Panc1 (cell line): ENCODE results near the gene SNX6. TPM values are rescaled to one million over a fixed set of nuclear protein-coding genes. Genes with fewer than 3 reads are reported as not detected.

Source experiments
- ATAC-seq: fragments of 200-7000 bp; cut with Tn5 transposase; 2 replicates; pipeline ENCODE4 v1.9.1; 2020; ENCODE audit warnings: mild to moderate bottlenecking, moderate library complexity
- BruUV-seq: library from RNA; stranded (reverse); fragments of 400-500 nt; replicated peaks from 2 replicates; lab custom pipeline; 2021; lab: Mats Ljungman, UMichigan
- CTCF ChIA-PET: fragments of 300-600 bp; sonication (Branson Sonifier 250); formaldehyde crosslinking; loops from one replicate; lab custom pipeline; 2022; ENCODE audit warnings: antibody characterized with exemption; lab: Charles Lee
- POLR2A ChIA-PET: fragments of 300-600 bp; sonication (Branson Sonifier 250); formaldehyde crosslinking; loops from one replicate; lab custom pipeline; 2022; ENCODE audit warnings: antibody characterized with exemption; lab: Charles Lee
- DNase-seq: peaks from one replicate; pipeline ENCODE4 v3.0.0-alpha.2; 2010; ENCODE audit warnings: low read depth, low spot score
- H3K27ac ChIP-seq: 2 replicates; pipeline ENCODE4 v1.5.1; 2011; ENCODE audit warnings: mild to moderate bottlenecking, low read length, inconsistent platforms
- H3K27me3 ChIP-seq: fragments of 200-500 bp; sonication (Bioruptor generic); 2 replicates; pipeline ENCODE4 v1.6.0; 2014; ENCODE audit warnings: low read length, inconsistent platforms; ENCODE audit not compliant: control insufficient read depth, insufficient read depth
- H3K36me3 ChIP-seq: fragments of 200-500 bp; sonication (Bioruptor generic); 2 replicates; pipeline ENCODE4 v1.5.1; 2014; ENCODE audit warnings: inconsistent platforms, mild to moderate bottlenecking, low read length, moderate library complexity; ENCODE audit not compliant: control insufficient read depth, insufficient read depth
- H3K4me1 ChIP-seq: 2 replicates; pipeline ENCODE4 v1.5.1; 2011; ENCODE audit warnings: inconsistent platforms, mild to moderate bottlenecking, low read length, moderate library complexity; ENCODE audit not compliant: control insufficient read depth, insufficient read depth
- H3K4me3 ChIP-seq, 2 experiments: 2 replicates each; pipeline ENCODE4 v1.5.1; 2011 to 2012; ENCODE audit warnings: low read depth in 2 of 2, low read length in 2 of 2, mild to moderate bottlenecking in 2 of 2, inconsistent platforms in 1 of 2, moderate library complexity in 1 of 2
- H3K9me3 ChIP-seq: fragments of 200-500 bp; sonication (Bioruptor generic); 2 replicates; pipeline ENCODE4 v1.5.1; 2014; ENCODE audit warnings: low read depth, mild to moderate bottlenecking, inconsistent platforms, low read length, moderate library complexity; ENCODE audit not compliant: control insufficient read depth, insufficient read depth
- CTCF ChIP-seq: fragments of 450-650 bp; IDR thresholded peaks from 2 replicates; pipeline ENCODE4 v1.5.1; 2017; ENCODE audit warnings: mild to moderate bottlenecking
- POLR2AphosphoS5 ChIP-seq: IDR thresholded peaks from 2 replicates; pipeline ENCODE4 v1.6.1; 2012; ENCODE audit warnings: mild to moderate bottlenecking, low read depth, low read length, moderate library complexity
- REST ChIP-seq, 2 experiments: IDR thresholded peaks; 2 replicates each; pipeline ENCODE4 v1.6.1; 2011 to 2012; ENCODE audit warnings: low read depth in 2 of 2, control low read depth in 1 of 2, low read length in 1 of 2, mild to moderate bottlenecking in 1 of 2, moderate library complexity in 1 of 2; ENCODE audit not compliant: insufficient read depth in 1 of 2
- SIN3A ChIP-seq: IDR thresholded peaks from 2 replicates; pipeline ENCODE4 v1.6.1; 2012; ENCODE audit warnings: low read depth, mild to moderate bottlenecking, low read length, moderate library complexity, borderline replicate concordance; ENCODE audit not compliant: insufficient read depth
- TCF7L2 ChIP-seq: IDR thresholded peaks from 2 replicates; pipeline ENCODE4 v1.6.1; 2011; ENCODE audit warnings: mild to moderate bottlenecking, low read depth, low read length, inconsistent platforms
- in situ Hi-C: cut with HindIII; loops from 2 replicates; pipeline ENCODE4 v1.10.0; 2016; ENCODE audit warnings: low sequenced_read_pairs, low pct_unique_long_range_greater_than_20kb
- intact Hi-C: fragments of 100-400 bp; cut with micrococcal nuclease; formaldehyde crosslinking; loops from one replicate; pipeline ENCODE4 v1.10.0; 2022; ENCODE audit not compliant: unreplicated experiment
- total RNA-seq: library from RNA; stranded (reverse); gene quantifications from one replicate; pipeline ENCODE4 v1.2.1, GENCODE V29; 2021; ENCODE audit not compliant: unreplicated experiment

The SNX6 gene
- total RNA-seq, 1 experiment from 2014 or later = 50.9 TPM

- peak overlapping the region; percentile 82 for H3K27ac ChIP-seq
- BruUV-seq = TSS peak; percentile 85
- H3K4me3 ChIP-seq = peak overlapping the region; percentile 75 to 79
- peaks cover 5% of the 10 kb centered on the region for H3K36me3 ChIP-seq
- POLR2A ChIA-PET = no interaction called here
- in situ Hi-C loops = no loop called here
- H3K27me3 ChIP-seq = no peaks in the 10 kb centered on the region
- DNase-seq (no peak), ATAC-seq (no peak)
- no peaks in the 10 kb centered on the region for H3K9me3 ChIP-seq
- CTCF ChIA-PET = no interaction called here
- no peak for TF ChIP-seq REST (IDR thresholded peaks at IDR 0.05; ENCODE audit: insufficient read depth in 1 of 2, low read depth in 2 of 2, low read length in 1 of 2)
- no peak for TF ChIP-seq SIN3A
- TF ChIP-seq TCF7L2 = no peak
- TF ChIP-seq CTCF = no peak
- TF ChIP-seq POLR2AphosphoS5 = no peak
- intact Hi-C loops = no loop called here
- no peaks in the 10 kb centered on the region for H3K4me1 ChIP-seq
Measured at GRCh38 chr14:34628681-34629135, 1.2 kb downstream of the SNX6 start.

GRCh38 chr14:34623506-34623905 is 6.4 kb downstream of the SNX6 start:
- no peaks in the 10 kb centered on the region for H3K9me3 ChIP-seq
- in situ Hi-C loops (no loop called here), intact Hi-C loops (no loop called here)
- peaks cover 9% of the 10 kb centered on the region; the same call in 1 of the 2 replicates for H3K36me3 ChIP-seq
- CTCF ChIA-PET = no interaction called here
- no peaks in the 10 kb centered on the region for H3K27me3 ChIP-seq
- H3K4me1 ChIP-seq = no peaks in the 10 kb centered on the region
- no peak overlapping the region for H3K4me3 ChIP-seq
- DNase-seq (no peak), ATAC-seq (no peak)
- POLR2A ChIA-PET = no interaction called here
- H3K27ac ChIP-seq = no peak overlapping the region
- BruUV-seq = no TSS peak
- no peak for TF ChIP-seq TCF7L2
- no peak for TF ChIP-seq REST (IDR thresholded peaks at IDR 0.05; ENCODE audit: insufficient read depth in 1 of 2, low read depth in 2 of 2, low read length in 1 of 2)
- TF ChIP-seq CTCF = no peak
- no peak for TF ChIP-seq POLR2AphosphoS5
